ENCODE results near the gene UQCRH.
A peak's percentile ranks its signal among the peaks of the same experiment; 100 is the strongest.
"Not testable (repeated sequence)": the region's sequence is repeated elsewhere in the genome, so short reads cannot be mapped to it uniquely, and the experiment has no call there.

The UQCRH gene

GRCh38 chr1:46325285-46326076 is 22.0 kb downstream of the UQCRH start:
- not testable (repeated sequence) for DNase-seq (ENCODE audit: low read depth); H3K4me3 ChIP-seq (replicated peaks; ENCODE audit: low read depth, low read length)

GRCh38 chr1:46328182-46328581 is 24.7 kb downstream of the UQCRH start:
- H3K4me3 ChIP-seq (replicated peaks; ENCODE audit: low read depth, low read length); DNase-seq (ENCODE audit: low read depth): not testable (repeated sequence)

DNA sequence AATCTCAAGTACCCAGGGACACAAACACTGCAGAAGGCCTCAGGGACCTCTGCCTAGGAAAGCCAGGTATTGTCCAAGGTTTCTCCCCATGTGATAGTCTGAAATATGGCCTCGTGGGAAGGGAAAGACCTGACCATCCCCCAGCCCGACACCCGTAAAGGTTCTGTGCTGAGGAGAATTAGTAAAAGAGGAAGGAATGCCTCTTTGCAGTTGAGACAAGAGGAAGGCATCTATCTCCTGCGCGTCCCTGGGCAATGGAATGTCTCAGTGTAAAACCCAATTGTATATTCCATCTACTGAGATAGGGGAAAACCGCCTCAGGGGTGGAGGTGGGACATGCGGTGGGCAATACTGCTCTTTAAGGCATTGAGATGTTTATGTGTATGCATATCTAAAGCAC is 26.3 kb downstream of the UQCRH start:
- DNase-seq (ENCODE audit: low read depth); H3K4me3 ChIP-seq (replicated peaks; ENCODE audit: low read depth, low read length): not testable (repeated sequence)

GRCh38 chr1:46330381-46330780 is 26.9 kb downstream of the UQCRH start:
- not testable (repeated sequence) for H3K4me3 ChIP-seq (replicated peaks; ENCODE audit: low read depth, low read length); DNase-seq (ENCODE audit: low read depth)

GRCh38 chr1:46331786-46332540 is 28.5 kb downstream of the UQCRH start:
- not testable (repeated sequence) for H3K4me3 ChIP-seq (replicated peaks; ENCODE audit: low read depth, low read length); DNase-seq (ENCODE audit: low read depth)

GRCh38 chr1:46333300-46334029 is 30.0 kb downstream of the UQCRH start:
- no peak overlapping the region for H3K4me3 ChIP-seq (replicated peaks; ENCODE audit: low read depth, low read length)
- TF ChIP-seq CTCF (IDR thresholded peaks at IDR 0.05; ENCODE audit: low read length, missing control alignments) = peak; percentile 42
- peak; percentile 57 for DNase-seq (ENCODE audit: low read depth)

GRCh38 chr1:46334030-46334384 is 30.5 kb downstream of the UQCRH start:
- no peak overlapping the region for H3K4me3 ChIP-seq (replicated peaks; ENCODE audit: low read depth, low read length)

DNA sequence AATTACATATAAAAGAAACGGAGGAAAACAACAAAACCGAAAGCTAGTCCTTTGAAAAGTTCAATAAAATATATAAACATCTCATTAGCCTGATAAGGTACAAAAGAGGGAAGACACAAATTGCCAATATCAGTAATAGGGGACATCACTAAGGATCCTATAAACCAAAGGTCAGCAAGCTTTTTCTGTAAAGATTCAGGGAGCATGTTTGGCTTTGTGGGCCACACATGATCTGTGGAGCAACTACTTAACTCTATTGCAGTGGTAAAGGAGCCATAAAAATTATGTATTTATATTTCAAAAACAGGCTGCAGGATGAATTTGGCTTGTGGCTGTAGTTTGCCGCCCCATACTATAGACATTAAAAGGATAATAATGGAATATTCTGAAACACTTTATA is 31.6 kb downstream of the UQCRH start:
- no peak overlapping the region for H3K4me3 ChIP-seq (replicated peaks; ENCODE audit: low read depth, low read length)
- no peak for TF ChIP-seq CTCF (IDR thresholded peaks at IDR 0.05; ENCODE audit: low read length, missing control alignments)
- no peak for DNase-seq (ENCODE audit: low read depth)

More at GRCh38 chr1:46334030-46334384, 30.5 kb downstream of the UQCRH start:
- TF ChIP-seq CTCF (IDR thresholded peaks at IDR 0.05; ENCODE audit: low read length, missing control alignments) = no peak
- no peak for DNase-seq (ENCODE audit: low read depth)

DNA sequence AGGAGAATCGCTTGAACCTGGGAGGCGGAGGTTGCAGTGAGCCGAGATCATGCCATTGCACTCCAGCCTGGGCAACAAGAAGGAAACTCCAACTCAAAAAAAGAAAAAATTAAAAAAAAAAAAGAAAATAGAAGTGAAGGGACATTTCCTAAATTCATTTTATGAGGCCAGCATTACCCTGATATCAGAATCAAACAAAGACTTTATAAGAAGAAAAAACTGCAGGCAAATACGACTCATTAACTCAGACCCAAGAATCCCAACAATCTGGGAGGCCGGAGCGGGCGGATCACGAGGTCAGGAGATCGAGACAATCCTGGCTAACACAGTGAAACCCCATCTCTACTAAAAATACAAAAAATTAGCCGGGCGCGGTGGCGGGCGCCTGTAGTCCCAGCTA is 33.9 kb downstream of the UQCRH start:
- not testable (repeated sequence) for DNase-seq (ENCODE audit: low read depth); H3K4me3 ChIP-seq (replicated peaks; ENCODE audit: low read depth, low read length)
